Suprapubic skin (tissue), 4 donors: ENCODE data around the gene FANK1.

Source experiments
- CTCF ChIP-seq, 2 donors: fragments of 200-600 bp in 1 of 2; fragments of 450-650 bp in 1 of 2; sonication (generic) in 1 of 2; IDR thresholded peaks; one replicate each; pipeline ENCODE4 v1.5.1; 2016 to 2019; ENCODE audit warnings: antibody characterized with exemption in 2 of 2, mild to moderate bottlenecking in 1 of 2, moderate library complexity in 1 of 2
- EP300 ChIP-seq: sonication (generic); formaldehyde crosslinking; IDR thresholded peaks from one replicate; pipeline ENCODE4 v1.6.1; 2017; ENCODE audit warnings: antibody characterized with exemption
- POLR2A ChIP-seq, 2 donors: fragments of 450-650 bp; IDR thresholded peaks; one replicate each; pipeline ENCODE4 v1.6.1; 2017; ENCODE audit warnings: antibody characterized with exemption in 2 of 2, mild to moderate bottlenecking in 2 of 2, moderate library complexity in 2 of 2
- POLR2AphosphoS5 ChIP-seq, 3 donors: sonication (generic); formaldehyde crosslinking; IDR thresholded peaks; one replicate each; pipeline ENCODE4 v1.6.1; 2017; ENCODE audit warnings: antibody characterized with exemption in 3 of 3

- no peak for TF ChIP-seq CTCF (IDR thresholded peaks at IDR 0.05)
- TF ChIP-seq POLR2A (IDR thresholded peaks at IDR 0.05), result no peak
- no peak for TF ChIP-seq POLR2AphosphoS5 (IDR thresholded peaks at IDR 0.05)
- TF ChIP-seq EP300, result no peak
Measured at GRCh38 chr10:125999694-126000093, 103.3 kb downstream of the FANK1 start.
